GM13976 (cell line): Measurements from ENCODE around the gene SLC26A11.
"Not testable (repeated sequence)": the region's sequence is repeated elsewhere in the genome, so short reads cannot be mapped to it uniquely, and the experiment has no call there.

ENCODE experiments used
- DNase-seq: peaks from one replicate; pipeline ENCODE4 v3.0.0; 2012; ENCODE audit warnings: low spot score
- CTCF ChIP-seq: IDR thresholded peaks from 2 replicates; pipeline ENCODE4 v1.5.1; 2012; ENCODE audit warnings: borderline replicate concordance, mild to moderate bottlenecking; ENCODE audit not compliant: insufficient read depth; ENCODE audit errors: extremely low read depth, missing control alignments, control extremely low read depth
- in situ Hi-C: fragments of 300-500 bp; cut with MboI; formaldehyde crosslinking; loops from one replicate; pipeline ENCODE4 v1.12.0; 2022; ENCODE audit warnings: low sequenced_read_pairs, mixed read lengths, inconsistent platforms; ENCODE audit not compliant: unreplicated experiment

SLC26A11 gene

GRCh38 chr17:80253631-80254395 lies 33.6 kb downstream of the SLC26A11 start:
- no peak for DNase-seq
- no peak for TF ChIP-seq CTCF

GRCh38 chr17:80254396-80255251 lies 34.4 kb downstream of the SLC26A11 start:
- TF ChIP-seq CTCF: no peak
- in situ Hi-C loops: no loop called here
- DNase-seq: peak; percentile 61

More at GRCh38 chr17:80253631-80254395, 33.6 kb downstream of the SLC26A11 start:
- in situ Hi-C loops: no loop called here

GRCh38 chr17:80256034-80256350 lies 35.8 kb downstream of the SLC26A11 start:
- in situ Hi-C loops: no loop called here
- no peak for TF ChIP-seq CTCF
- no peak for DNase-seq

- no peak for TF ChIP-seq CTCF
- in situ Hi-C loops: no loop called here
- DNase-seq: no peak
Observed at GRCh38 chr17:80257716-80258213, 37.5 kb downstream of the SLC26A11 start.

GRCh38 chr17:80258296-80258695 lies 38.1 kb downstream of the SLC26A11 start:
- DNase-seq, in situ Hi-C loops: not testable (repeated sequence)

- in situ Hi-C loops: no loop called here
Observed at GRCh38 chr17:80259457-80260068, 39.3 kb downstream of the SLC26A11 start.

More at GRCh38 chr17:80259457-80260068, 39.3 kb downstream of the SLC26A11 start:
- DNase-seq: no peak
- no peak for TF ChIP-seq CTCF
